22Rv1 (cell line): ENCODE measurements around the gene SERAC1.

Source experiments
- H3K27ac ChIP-seq: fragments of 450-650 bp; 2 replicates; pipeline ENCODE4 v1.5.1; 2017
- ZFX ChIP-seq: fragments of 450-650 bp; IDR thresholded peaks from 2 replicates; pipeline ENCODE4 v1.6.1; 2017; ENCODE audit warnings: antibody characterized with exemption, borderline replicate concordance
- TF ChIP-seq, protein P1 (sequence below): fragments of 450-650 bp; IDR thresholded peaks from 2 replicates; pipeline ENCODE4 v1.5.1; 2017; ENCODE audit warnings: mild to moderate bottlenecking

SERAC1 gene

DNA sequence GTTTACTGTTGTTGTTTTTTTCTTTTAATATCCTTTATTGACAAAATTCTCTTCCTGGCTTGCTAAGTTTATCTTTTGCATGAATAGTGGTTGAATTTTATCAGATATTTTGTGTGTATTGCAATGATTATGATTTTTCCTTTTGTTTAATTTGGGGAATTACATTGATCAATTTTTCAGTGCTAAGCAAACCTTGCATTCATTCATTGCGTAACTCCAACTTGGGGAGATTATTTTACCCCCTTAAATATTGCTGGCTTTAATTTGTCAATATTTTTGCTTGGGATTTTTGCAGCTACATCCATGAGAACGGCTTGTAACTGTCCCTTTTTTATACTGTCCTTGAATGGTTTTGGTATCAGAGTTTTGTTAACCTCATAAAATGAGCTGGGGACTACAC, 63.4 kb downstream of the SERAC1 start:
- no peak overlapping the region for H3K27ac ChIP-seq
- no peak for TF ChIP-seq ZFX
- TF ChIP-seq, protein P1, sequence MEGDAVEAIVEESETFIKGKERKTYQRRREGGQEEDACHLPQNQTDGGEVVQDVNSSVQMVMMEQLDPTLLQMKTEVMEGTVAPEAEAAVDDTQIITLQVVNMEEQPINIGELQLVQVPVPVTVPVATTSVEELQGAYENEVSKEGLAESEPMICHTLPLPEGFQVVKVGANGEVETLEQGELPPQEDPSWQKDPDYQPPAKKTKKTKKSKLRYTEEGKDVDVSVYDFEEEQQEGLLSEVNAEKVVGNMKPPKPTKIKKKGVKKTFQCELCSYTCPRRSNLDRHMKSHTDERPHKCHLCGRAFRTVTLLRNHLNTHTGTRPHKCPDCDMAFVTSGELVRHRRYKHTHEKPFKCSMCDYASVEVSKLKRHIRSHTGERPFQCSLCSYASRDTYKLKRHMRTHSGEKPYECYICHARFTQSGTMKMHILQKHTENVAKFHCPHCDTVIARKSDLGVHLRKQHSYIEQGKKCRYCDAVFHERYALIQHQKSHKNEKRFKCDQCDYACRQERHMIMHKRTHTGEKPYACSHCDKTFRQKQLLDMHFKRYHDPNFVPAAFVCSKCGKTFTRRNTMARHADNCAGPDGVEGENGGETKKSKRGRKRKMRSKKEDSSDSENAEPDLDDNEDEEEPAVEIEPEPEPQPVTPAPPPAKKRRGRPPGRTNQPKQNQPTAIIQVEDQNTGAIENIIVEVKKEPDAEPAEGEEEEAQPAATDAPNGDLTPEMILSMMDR = no peak

DNA sequence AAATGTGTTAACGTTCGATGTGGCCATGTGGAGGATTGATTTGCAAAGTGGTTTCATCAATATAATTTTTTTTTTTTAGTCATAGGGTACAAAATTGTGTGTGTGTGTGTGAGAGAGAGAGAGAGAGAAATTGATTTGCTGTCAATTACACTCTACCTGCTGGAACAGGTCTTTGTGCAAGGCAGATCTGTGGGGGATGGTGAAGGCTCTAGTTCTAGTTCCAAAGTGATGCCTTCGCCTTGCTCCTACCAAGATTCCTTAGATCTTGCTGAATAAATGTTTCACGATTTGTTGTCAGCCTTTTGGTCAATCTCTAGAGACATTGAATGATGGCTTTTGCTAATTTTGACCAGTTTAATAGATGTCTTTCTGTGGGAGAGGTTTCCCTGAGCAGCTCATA, 64.8 kb downstream of the SERAC1 start:
- TF ChIP-seq, protein P1 = no peak
- no peak for TF ChIP-seq ZFX
- no peak overlapping the region for H3K27ac ChIP-seq

DNA sequence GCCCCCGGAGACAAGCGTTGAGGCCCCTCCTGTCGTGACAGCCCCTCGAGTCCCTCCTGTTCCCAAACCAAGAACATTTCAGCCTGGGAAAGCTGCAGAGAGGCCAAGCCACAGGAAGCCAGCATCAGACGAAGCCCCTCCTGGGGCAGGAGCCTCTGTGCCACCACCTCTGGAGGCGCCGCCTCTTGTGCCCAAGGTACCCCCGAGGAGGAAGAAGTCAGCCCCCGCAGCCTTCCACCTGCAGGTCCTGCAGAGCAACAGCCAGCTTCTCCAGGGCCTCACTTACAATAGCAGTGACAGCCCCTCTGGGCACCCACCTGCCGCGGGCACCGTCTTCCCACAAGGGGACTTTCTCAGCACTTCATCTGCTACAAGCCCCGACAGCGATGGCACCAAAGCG, 72.4 kb downstream of the SERAC1 start:
- no peak overlapping the region for H3K27ac ChIP-seq
- TF ChIP-seq, protein P1 = no peak
- no peak for TF ChIP-seq ZFX

DNA sequence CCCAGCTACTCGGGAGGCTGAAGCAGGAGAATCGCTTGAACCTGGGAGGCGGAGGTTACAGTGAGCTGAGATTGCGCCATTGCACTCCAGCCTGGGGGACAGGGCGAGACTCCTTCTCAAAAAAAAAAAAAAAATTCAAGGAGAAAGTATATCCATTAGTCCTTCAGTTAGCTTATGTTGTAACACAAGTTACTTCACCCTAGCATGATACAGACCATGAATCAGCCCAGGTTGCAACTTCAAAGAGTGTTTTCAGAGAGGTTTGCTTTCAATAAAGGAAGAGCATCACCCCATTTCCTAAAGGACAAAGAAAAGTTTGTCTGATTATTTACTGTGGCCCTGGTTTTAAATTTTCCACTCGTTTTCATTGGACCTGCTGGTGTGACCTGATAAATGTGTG, 73.0 kb downstream of the SERAC1 start:
- no peak for TF ChIP-seq ZFX
- TF ChIP-seq, protein P1 = no peak
- no peak overlapping the region for H3K27ac ChIP-seq

DNA sequence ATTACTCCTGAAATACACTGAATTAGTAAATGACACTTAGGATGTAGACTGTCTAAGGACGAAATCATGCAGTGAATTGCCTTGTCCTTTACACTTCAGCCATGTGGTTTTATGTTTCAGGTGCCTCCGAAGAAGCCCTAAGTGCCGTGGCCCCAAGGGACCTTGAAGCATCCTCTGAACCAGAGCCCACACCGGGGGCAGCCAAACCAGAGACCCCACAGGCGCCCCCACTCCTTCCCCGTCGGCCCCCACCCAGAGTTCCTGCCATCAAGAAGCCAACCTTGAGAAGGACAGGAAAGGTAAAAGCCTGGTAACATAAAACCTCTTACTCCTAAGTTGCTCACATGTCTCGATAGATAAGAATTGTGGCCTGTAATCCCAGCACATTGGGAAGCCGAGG, 75.3 kb downstream of the SERAC1 start:
- no peak overlapping the region for H3K27ac ChIP-seq
- TF ChIP-seq ZFX = no peak

DNA sequence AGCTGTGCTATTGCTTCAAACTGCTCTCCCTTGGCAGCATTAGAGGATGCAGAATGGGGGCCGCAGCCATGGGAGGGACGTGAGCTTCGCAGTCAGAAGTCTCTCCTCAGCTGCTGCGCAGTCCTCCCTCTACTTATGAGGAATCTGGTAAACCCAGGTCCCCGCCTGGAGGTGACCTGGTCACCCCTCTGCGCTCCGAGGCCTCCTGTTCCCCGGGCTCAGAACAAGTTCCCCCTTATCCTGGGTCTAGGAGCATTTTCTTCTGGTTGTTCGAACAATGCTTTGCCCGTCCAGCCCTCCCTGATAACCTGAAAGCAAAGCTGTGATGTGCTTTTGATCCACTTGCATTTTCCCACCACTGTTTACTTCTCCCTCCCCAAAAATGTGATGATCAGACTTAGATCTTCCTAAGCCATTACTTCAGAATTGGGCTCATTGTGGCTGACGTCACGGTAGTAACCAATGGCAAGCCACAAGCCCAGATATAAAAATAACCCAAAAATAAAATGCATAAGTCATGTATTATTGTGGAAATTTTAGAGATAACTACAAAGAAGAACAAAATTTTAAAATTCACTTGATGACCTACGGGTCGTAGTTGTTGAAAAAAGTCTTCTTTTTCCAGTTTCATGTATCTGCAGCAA, 80.7 kb downstream of the SERAC1 start:
- no peak for TF ChIP-seq ZFX
- H3K27ac ChIP-seq = no peak overlapping the region

DNA sequence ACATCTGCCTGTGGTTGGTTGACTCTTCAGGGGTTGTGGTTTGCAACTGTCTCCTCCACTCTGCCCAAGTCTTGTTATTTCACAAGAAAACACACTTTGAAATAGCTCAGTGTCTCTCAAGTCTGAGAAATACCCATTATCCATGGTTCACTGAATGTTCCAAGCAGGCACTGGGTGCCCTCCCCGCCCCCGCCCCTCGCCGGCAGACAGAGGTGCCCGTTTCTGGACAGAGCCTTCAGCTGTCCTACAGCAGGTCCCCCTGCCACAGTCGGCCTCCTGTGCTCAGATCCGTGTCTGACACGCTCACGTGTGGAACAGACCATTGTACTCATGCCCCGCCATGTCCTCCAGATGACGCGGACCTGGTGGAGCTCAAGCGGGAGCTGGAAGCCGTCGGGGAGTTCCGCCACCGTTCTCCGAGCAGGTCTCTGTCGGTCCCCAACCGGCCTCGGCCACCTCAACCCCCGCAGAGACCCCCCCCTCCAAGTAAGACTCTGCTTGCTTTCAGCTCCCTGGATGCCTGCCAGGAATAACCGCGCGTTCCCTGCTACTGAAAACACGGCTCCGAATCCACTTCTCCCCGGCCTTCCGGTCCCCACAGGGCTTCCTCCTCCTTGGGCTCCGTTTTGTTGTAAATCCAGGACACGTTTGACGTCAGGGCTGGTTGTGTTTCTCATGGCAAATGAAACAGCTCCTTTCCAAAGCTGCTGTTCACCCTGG, 81.4 kb downstream of the SERAC1 start:
- TF ChIP-seq ZFX = no peak
- TF ChIP-seq, protein P1 = no peak
- no peak overlapping the region for H3K27ac ChIP-seq

DNA sequence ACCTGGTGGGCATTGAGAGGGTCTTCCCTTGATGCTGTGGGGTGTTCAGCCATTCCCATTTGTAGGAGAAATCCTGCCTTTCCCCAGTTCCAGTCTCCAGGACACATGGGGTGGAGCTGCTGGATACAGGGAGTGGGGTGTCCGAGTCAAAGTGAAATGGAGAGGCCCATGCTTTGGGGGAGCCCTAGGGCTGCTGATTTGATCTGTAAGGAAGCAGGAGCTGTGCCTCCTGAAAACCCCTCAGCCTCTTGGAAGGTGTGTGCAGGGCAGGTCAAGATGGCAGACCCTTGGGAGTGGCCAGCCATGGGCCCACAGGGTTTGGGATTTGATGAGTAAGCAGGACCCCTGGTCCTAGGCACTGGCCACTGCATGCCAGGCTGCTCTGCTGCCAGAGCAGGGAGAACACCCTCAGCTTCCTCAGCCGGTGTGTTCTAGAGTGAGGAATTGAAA, 82.0 kb downstream of the SERAC1 start:
- no peak for TF ChIP-seq ZFX
- TF ChIP-seq, protein P1 = no peak
- H3K27ac ChIP-seq = no peak overlapping the region
